ENCODE data around the gene SLIT3. TPM values are rescaled to one million over a fixed set of nuclear protein-coding genes. Genes with fewer than 3 reads are reported as not detected.

Gene SLIT3
- total RNA-seq, 1 experiment from 2014 or later, result 0.44 TPM

GRCh38 chr5:169126481-169127021, 174.4 kb downstream of the SLIT3 start:
- H2AFZ ChIP-seq (ENCODE audit: low read length), result no peak overlapping the region
- H3K9ac ChIP-seq (ENCODE audit: low read length), result no peak overlapping the region
- no peaks in the 10 kb centered on the region for H4K20me1 ChIP-seq (ENCODE audit: low read length)
- no peaks in the 10 kb centered on the region for H3F3A ChIP-seq (ENCODE audit: low read length, unreplicated experiment)
- no peaks in the 10 kb centered on the region for H3K9me2 ChIP-seq (replicated peaks; ENCODE audit: low read length)
- no peak for ATAC-seq
- H3K36me3 ChIP-seq (ENCODE audit: low read depth, low read length), result no peaks in the 10 kb centered on the region
- no peaks in the 10 kb centered on the region for H3K9me3 ChIP-seq (ENCODE audit: low read length)
- no peak for DNase-seq
- H3K27me3 ChIP-seq (ENCODE audit: low read length), result peaks cover 2% of the 10 kb centered on the region; the same call in 1 of the 2 replicates
- no peaks in the 10 kb centered on the region for H3K79me2 ChIP-seq (ENCODE audit: low read length)
- H3K4me2 ChIP-seq (ENCODE audit: low read length), result no peak overlapping the region
- TF ChIP-seq EZH2phosphoT487 (IDR thresholded peaks at IDR 0.05; ENCODE audit: borderline replicate concordance, low read length) (no peak), EZH2 (IDR thresholded peaks at IDR 0.05; ENCODE audit: low read length, unreplicated experiment) (no peak), CTCF (conservative IDR thresholded peaks at IDR 0.05; ENCODE audit: low read depth, low read length) (no peak)
- ChIA-PET POLR2A (ENCODE audit: unreplicated experiment) (no interaction called here), CTCF (no interaction called here)
- BruUV-seq (replicated peaks), result no TSS peak
- H3K27ac ChIP-seq (ENCODE audit: low read length), result no peak overlapping the region
- no peaks in the 10 kb centered on the region for H3K4me1 ChIP-seq (ENCODE audit: insufficient read depth, low read length)
- no peak overlapping the region for H3K4me3 ChIP-seq (ENCODE audit: low read length)
- intact Hi-C loops (cut with micrococcal nuclease), result no loop called here

DNA sequence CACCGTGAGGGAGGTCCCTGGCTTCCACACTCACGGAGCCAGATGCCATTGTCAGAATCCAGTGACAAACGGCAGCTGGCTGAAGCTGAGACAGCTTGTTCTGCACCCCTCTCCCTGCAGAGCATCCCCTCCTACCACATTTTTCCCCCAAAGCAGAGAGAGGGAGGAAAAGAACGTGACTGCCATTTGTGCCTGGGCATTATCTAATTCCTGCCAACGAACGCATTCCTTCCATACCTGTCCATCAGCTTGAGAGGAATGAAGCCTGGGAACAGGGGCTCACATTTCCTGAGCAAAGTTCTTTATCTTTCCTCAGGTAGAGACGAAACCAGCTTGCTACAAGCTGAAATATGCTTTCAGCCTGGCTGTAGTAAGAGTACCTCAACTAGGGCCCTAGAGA, 175.4 kb downstream of the SLIT3 start:
- ChIA-PET CTCF (no interaction called here), POLR2A (ENCODE audit: unreplicated experiment) (no interaction called here)
- intact Hi-C loops (cut with micrococcal nuclease), result no loop called here
- Histone ChIP-seq H3K27ac (ENCODE audit: low read length) (no peak overlapping the region), H3K4me3 (ENCODE audit: low read length) (no peak overlapping the region), H3F3A (ENCODE audit: low read length, unreplicated experiment) (no peaks in the 10 kb centered on the region), H3K9me3 (ENCODE audit: low read length) (no peaks in the 10 kb centered on the region), H3K79me2 (ENCODE audit: low read length) (no peaks in the 10 kb centered on the region), H3K4me1 (ENCODE audit: insufficient read depth, low read length) (no peaks in the 10 kb centered on the region), H3K9ac (ENCODE audit: low read length) (no peak overlapping the region), H3K9me2 (replicated peaks; ENCODE audit: low read length) (no peaks in the 10 kb centered on the region), H4K20me1 (ENCODE audit: low read length) (no peaks in the 10 kb centered on the region), H3K36me3 (ENCODE audit: low read depth, low read length) (no peaks in the 10 kb centered on the region), H3K4me2 (ENCODE audit: low read length) (no peak overlapping the region), H3K27me3 (ENCODE audit: low read length) (no peaks in the 10 kb centered on the region; the same call in 1 of the 2 replicates), H2AFZ (ENCODE audit: low read length) (no peak overlapping the region)
- no peak for DNase-seq
- BruUV-seq (replicated peaks), result no TSS peak
- ATAC-seq, result no peak
- TF ChIP-seq EZH2phosphoT487 (IDR thresholded peaks at IDR 0.05; ENCODE audit: borderline replicate concordance, low read length), result no peak

DNA sequence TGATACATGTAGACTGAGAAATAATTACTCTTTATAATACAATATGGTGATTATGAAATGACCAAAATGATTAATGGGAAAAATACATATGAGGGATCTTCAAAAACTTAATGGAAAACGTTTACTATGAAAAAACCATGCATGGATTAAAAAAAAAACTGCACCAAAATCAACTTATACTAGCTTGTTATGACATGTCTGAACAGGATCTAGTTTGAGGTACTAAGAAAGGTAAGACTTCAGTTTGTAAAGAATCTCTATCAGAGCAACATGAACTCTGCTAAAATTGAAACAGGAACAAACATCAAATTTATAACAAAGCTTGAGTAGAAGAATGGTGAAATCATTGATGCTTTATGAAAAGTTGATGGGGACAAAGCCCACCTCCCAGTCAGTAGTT, 178.0 kb downstream of the SLIT3 start:
- TF ChIP-seq CTCF (conservative IDR thresholded peaks at IDR 0.05; ENCODE audit: low read depth, low read length) (no peak), EZH2phosphoT487 (IDR thresholded peaks at IDR 0.05; ENCODE audit: borderline replicate concordance, low read length) (no peak), EZH2 (IDR thresholded peaks at IDR 0.05; ENCODE audit: low read length, unreplicated experiment) (no peak)
- intact Hi-C loops (cut with micrococcal nuclease), result no loop called here
- DNase-seq (no peak), ATAC-seq (no peak)
- H2AFZ ChIP-seq (ENCODE audit: low read length), result no peak overlapping the region
- no peaks in the 10 kb centered on the region for H3K79me2 ChIP-seq (ENCODE audit: low read length)
- H3K27me3 ChIP-seq (ENCODE audit: low read length), result no peaks in the 10 kb centered on the region; the same call in 1 of the 2 replicates
- no peak overlapping the region for H3K9ac ChIP-seq (ENCODE audit: low read length)
- H3K4me1 ChIP-seq (ENCODE audit: insufficient read depth, low read length), result no peaks in the 10 kb centered on the region
- ChIA-PET CTCF (no interaction called here), POLR2A (ENCODE audit: unreplicated experiment) (no interaction called here)
- no peak overlapping the region for H3K4me2 ChIP-seq (ENCODE audit: low read length)
- H3K9me3 ChIP-seq (ENCODE audit: low read length), result no peaks in the 10 kb centered on the region
- BruUV-seq (replicated peaks), result no TSS peak
- H3K9me2 ChIP-seq (replicated peaks; ENCODE audit: low read length), result no peaks in the 10 kb centered on the region
- no peaks in the 10 kb centered on the region for H3K36me3 ChIP-seq (ENCODE audit: low read depth, low read length)
- H4K20me1 ChIP-seq (ENCODE audit: low read length), result no peaks in the 10 kb centered on the region
- H3F3A ChIP-seq (ENCODE audit: low read length, unreplicated experiment), result no peaks in the 10 kb centered on the region
- H3K27ac ChIP-seq (ENCODE audit: low read length), result no peak overlapping the region
- no peak overlapping the region for H3K4me3 ChIP-seq (ENCODE audit: low read length)

All from PC-3 (cell line).